ENCODE results near the gene ACBD4. TPM values are rescaled to one million over a fixed set of nuclear protein-coding genes. Genes with fewer than 3 reads are reported as not detected.

The ACBD4 gene
- total and polyA plus RNA-seq, 2 of the 13 experiments (the other 11 are each of a cell fraction or from before 2014, with no cell fraction given): 16.1 to 26.9 TPM

DNA sequence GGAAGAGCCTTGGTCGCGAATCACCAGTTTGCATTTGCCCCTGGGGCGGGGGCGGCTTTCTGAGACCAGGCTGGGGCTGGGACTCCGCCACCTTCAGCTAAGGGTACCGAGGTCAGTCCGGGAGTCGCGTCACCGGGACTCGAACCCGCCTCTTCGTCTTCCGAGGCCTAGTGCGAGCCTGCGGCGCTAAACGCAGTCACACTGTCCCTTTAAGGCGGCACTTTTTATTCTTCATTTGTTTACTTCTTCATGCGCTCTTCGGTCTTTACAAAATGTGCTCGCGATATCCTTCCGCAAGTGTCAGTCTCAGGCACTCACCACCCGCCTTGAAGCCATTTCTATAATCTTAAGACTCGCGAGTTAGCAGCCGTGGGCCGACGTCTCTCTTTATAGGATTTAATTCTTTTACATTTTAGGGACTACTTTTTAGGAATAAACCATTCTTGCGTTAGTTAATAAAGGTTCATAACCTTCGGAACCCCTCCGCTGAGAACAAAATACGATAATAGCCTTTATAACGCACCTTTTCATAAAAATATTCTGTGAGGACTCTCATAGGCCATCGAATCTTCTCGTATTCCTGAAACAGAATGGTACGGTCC lies 12.2 kb downstream of the ACBD4 start (continued):
- TF ChIP-seq ARHGAP35 (CRISPR knock-in tag; IDR thresholded peaks at IDR 0.05; ENCODE audit: borderline replicate concordance) (0 out of 2 replicates have a peak, but pooled peaks have one; percentile 5), RARA (CRISPR knock-in tag; IDR thresholded peaks at IDR 0.05) (no peak), RAD21 (CRISPR knock-in tag; IDR thresholded peaks at IDR 0.05) (no peak; the same call in none of the 2 replicates), ARNT (IDR thresholded peaks at IDR 0.05) (no peak), U2AF2 (IDR thresholded peaks at IDR 0.05; ENCODE audit: low read depth, low read length) (no peak), NKX3-1 (CRISPR knock-in tag; IDR thresholded peaks at IDR 0.05) (peak; percentile 18; the same call in 1 of the 2 replicates), ZSCAN21 (CRISPR knock-in tag; IDR thresholded peaks at IDR 0.05; ENCODE audit: borderline replicate concordance) (peak; percentile 74; the same call in 1 of the 2 replicates), ZNF329 (CRISPR knock-in tag; IDR thresholded peaks at IDR 0.05; ENCODE audit: low read depth) (no peak), ETV6 (CRISPR knock-in tag; conservative IDR thresholded peaks at IDR 0.05) (no peak), TEAD2 (CRISPR knock-in tag; IDR thresholded peaks at IDR 0.05) (peak; percentile 71; the same call in 1 of the 2 replicates), ZNF333 (CRISPR knock-in tag; IDR thresholded peaks at IDR 0.05; ENCODE audit: borderline replicate concordance) (no peak; the same call in 1 of the 2 replicates), HOXD1 (CRISPR knock-in tag; IDR thresholded peaks at IDR 0.05) (0 out of 2 replicates have a peak, but pooled peaks have one; percentile 70), ZNF720 (CRISPR knock-in tag; IDR thresholded peaks at IDR 0.05) (no peak), ZNF552 (CRISPR knock-in tag; IDR thresholded peaks at IDR 0.05; ENCODE audit: borderline replicate concordance) (no peak)
- TF ChIP-seq, protein P1, sequence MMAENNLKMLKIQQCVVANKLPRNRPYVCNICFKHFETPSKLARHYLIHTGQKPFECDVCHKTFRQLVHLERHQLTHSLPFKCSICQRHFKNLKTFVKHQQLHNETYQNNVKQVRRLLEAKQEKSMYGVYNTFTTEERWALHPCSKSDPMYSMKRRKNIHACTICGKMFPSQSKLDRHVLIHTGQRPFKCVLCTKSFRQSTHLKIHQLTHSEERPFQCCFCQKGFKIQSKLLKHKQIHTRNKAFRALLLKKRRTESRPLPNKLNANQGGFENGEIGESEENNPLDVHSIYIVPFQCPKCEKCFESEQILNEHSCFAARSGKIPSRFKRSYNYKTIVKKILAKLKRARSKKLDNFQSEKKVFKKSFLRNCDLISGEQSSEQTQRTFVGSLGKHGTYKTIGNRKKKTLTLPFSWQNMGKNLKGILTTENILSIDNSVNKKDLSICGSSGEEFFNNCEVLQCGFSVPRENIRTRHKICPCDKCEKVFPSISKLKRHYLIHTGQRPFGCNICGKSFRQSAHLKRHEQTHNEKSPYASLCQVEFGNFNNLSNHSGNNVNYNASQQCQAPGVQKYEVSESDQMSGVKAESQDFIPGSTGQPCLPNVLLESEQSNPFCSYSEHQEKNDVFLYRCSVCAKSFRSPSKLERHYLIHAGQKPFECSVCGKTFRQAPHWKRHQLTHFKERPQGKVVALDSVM (CRISPR knock-in tag; IDR thresholded peaks at IDR 0.05): peak; percentile 70
- TF ChIP-seq, protein P2, sequence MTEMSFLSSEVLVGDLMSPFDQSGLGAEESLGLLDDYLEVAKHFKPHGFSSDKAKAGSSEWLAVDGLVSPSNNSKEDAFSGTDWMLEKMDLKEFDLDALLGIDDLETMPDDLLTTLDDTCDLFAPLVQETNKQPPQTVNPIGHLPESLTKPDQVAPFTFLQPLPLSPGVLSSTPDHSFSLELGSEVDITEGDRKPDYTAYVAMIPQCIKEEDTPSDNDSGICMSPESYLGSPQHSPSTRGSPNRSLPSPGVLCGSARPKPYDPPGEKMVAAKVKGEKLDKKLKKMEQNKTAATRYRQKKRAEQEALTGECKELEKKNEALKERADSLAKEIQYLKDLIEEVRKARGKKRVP (CRISPR knock-in tag; IDR thresholded peaks at IDR 0.05): no peak
- TF ChIP-seq, protein P3, sequence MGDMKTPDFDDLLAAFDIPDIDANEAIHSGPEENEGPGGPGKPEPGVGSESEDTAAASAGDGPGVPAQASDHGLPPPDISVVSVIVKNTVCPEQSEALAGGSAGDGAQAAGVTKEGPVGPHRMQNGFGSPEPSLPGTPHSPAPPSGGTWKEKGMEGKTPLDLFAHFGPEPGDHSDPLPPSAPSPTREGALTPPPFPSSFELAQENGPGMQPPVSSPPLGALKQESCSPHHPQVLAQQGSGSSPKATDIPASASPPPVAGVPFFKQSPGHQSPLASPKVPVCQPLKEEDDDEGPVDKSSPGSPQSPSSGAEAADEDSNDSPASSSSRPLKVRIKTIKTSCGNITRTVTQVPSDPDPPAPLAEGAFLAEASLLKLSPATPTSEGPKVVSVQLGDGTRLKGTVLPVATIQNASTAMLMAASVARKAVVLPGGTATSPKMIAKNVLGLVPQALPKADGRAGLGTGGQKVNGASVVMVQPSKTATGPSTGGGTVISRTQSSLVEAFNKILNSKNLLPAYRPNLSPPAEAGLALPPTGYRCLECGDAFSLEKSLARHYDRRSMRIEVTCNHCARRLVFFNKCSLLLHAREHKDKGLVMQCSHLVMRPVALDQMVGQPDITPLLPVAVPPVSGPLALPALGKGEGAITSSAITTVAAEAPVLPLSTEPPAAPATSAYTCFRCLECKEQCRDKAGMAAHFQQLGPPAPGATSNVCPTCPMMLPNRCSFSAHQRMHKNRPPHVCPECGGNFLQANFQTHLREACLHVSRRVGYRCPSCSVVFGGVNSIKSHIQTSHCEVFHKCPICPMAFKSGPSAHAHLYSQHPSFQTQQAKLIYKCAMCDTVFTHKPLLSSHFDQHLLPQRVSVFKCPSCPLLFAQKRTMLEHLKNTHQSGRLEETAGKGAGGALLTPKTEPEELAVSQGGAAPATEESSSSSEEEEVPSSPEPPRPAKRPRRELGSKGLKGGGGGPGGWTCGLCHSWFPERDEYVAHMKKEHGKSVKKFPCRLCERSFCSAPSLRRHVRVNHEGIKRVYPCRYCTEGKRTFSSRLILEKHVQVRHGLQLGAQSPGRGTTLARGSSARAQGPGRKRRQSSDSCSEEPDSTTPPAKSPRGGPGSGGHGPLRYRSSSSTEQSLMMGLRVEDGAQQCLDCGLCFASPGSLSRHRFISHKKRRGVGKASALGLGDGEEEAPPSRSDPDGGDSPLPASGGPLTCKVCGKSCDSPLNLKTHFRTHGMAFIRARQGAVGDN (CRISPR knock-in tag; IDR thresholded peaks at IDR 0.05): peak; percentile 36
- TF ChIP-seq, protein P4, sequence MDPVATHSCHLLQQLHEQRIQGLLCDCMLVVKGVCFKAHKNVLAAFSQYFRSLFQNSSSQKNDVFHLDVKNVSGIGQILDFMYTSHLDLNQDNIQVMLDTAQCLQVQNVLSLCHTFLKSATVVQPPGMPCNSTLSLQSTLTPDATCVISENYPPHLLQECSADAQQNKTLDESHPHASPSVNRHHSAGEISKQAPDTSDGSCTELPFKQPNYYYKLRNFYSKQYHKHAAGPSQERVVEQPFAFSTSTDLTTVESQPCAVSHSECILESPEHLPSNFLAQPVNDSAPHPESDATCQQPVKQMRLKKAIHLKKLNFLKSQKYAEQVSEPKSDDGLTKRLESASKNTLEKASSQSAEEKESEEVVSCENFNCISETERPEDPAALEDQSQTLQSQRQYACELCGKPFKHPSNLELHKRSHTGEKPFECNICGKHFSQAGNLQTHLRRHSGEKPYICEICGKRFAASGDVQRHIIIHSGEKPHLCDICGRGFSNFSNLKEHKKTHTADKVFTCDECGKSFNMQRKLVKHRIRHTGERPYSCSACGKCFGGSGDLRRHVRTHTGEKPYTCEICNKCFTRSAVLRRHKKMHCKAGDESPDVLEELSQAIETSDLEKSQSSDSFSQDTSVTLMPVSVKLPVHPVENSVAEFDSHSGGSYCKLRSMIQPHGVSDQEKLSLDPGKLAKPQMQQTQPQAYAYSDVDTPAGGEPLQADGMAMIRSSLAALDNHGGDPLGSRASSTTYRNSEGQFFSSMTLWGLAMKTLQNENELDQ (CRISPR knock-in tag; IDR thresholded peaks at IDR 0.05; ENCODE audit: borderline replicate concordance): peak; percentile 81
- TF ChIP-seq, protein P5, sequence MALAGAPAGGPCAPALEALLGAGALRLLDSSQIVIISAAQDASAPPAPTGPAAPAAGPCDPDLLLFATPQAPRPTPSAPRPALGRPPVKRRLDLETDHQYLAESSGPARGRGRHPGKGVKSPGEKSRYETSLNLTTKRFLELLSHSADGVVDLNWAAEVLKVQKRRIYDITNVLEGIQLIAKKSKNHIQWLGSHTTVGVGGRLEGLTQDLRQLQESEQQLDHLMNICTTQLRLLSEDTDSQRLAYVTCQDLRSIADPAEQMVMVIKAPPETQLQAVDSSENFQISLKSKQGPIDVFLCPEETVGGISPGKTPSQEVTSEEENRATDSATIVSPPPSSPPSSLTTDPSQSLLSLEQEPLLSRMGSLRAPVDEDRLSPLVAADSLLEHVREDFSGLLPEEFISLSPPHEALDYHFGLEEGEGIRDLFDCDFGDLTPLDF (CRISPR knock-in tag; IDR thresholded peaks at IDR 0.05): no peak
